GM19193 (cell line): ENCODE measurements around the gene HEG1.

ENCODE experiments used
- POLR2A ChIP-seq: IDR thresholded peaks from 4 replicates; pipeline ENCODE4 v1.6.1; 2011; ENCODE audit not compliant: insufficient read depth, insufficient read length; ENCODE audit errors: extremely low read depth

Gene HEG1, protein sequence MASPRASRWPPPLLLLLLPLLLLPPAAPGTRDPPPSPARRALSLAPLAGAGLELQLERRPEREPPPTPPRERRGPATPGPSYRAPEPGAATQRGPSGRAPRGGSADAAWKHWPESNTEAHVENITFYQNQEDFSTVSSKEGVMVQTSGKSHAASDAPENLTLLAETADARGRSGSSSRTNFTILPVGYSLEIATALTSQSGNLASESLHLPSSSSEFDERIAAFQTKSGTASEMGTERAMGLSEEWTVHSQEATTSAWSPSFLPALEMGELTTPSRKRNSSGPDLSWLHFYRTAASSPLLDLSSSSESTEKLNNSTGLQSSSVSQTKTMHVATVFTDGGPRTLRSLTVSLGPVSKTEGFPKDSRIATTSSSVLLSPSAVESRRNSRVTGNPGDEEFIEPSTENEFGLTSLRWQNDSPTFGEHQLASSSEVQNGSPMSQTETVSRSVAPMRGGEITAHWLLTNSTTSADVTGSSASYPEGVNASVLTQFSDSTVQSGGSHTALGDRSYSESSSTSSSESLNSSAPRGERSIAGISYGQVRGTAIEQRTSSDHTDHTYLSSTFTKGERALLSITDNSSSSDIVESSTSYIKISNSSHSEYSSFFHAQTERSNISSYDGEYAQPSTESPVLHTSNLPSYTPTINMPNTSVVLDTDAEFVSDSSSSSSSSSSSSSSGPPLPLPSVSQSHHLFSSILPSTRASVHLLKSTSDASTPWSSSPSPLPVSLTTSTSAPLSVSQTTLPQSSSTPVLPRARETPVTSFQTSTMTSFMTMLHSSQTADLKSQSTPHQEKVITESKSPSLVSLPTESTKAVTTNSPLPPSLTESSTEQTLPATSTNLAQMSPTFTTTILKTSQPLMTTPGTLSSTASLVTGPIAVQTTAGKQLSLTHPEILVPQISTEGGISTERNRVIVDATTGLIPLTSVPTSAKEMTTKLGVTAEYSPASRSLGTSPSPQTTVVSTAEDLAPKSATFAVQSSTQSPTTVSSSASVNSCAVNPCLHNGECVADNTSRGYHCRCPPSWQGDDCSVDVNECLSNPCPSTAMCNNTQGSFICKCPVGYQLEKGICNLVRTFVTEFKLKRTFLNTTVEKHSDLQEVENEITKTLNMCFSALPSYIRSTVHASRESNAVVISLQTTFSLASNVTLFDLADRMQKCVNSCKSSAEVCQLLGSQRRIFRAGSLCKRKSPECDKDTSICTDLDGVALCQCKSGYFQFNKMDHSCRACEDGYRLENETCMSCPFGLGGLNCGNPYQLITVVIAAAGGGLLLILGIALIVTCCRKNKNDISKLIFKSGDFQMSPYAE (N-terminal part only)

DNA sequence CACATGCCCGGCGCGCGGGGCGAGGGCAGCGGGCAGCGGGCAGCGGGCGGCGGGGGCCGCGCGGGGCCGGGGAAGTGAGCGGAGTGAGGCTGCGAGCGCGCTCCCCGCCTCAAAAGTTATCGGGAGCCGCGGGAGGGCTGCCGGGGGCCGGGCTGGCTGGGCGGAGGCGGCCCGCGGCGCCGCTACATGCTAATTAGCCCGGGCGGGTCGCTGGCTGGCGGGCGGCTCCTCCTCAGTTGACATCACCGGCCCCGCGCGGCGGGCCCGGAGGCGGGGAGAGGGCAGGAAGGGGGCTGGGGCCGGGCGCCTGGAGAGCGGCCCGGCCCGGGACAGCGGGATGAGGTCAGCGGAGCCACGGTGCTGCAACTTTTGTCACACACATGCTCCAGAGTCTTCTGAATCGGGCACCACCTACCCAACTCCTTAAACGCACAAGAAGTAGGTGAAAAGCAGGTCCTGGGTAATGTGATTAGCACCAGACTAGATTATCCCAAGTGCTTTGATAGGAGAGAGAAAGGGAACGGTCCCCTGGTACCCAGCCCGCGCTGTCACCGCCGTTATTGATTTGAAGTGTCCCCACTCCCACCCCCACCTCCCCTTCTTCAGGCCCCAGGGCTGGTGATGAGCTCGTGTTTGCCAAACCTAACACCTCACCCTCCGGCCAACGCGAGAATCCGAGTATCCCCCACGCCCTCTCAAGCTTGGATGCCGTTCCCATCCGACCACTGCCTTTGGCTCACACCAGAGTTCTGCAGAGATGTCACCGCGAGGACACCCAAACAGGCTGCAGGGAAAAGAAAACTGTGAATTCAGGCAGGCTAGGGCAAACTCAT, at the start of gene HEG1:
HEG1 (minus strand) TSS at position 85 of the 833 bp plus-strand sequence. CDS start 107 bp downstream, outside the sequence.
- no peak for TF ChIP-seq POLR2A

DNA sequence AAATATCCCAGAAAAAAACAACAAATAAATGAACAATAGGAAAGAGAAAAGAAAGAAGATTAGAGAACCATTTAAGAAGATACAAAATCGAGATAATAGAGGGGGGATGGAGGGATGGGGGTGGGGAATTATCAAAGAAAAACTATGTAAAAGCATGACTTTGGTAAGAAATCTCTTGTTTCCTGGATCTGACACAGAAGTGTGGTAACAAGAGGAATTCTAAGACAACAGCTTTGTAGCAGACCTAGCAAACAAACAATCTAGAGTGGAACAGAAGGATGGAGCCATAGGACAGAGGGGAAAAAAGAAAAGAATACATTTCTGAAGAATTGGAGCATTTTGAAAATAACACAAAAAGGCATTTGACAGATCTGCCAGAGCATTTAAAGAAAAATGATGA, 49.3 kb upstream of the HEG1 start:
- TF ChIP-seq POLR2A, result no peak

DNA sequence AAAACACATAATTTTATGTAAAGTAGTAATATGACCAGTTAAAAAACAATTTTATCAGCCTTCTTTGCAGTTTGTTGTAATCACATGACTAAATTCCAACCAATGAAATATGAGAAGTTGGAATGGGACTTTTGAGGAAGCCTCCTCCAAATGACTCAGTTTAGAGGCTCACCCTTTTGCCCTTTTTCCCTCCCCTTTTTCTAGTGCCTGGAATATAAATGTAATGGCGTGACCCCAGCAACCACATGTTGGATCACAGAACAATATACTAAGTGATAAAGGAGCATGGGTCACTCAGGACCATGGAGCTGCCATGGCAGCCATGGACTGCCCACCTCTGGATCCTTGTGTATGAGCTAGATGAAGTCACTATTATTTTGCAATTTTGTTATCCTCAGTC, 48.8 kb upstream of the HEG1 start:
- no peak for TF ChIP-seq POLR2A

DNA sequence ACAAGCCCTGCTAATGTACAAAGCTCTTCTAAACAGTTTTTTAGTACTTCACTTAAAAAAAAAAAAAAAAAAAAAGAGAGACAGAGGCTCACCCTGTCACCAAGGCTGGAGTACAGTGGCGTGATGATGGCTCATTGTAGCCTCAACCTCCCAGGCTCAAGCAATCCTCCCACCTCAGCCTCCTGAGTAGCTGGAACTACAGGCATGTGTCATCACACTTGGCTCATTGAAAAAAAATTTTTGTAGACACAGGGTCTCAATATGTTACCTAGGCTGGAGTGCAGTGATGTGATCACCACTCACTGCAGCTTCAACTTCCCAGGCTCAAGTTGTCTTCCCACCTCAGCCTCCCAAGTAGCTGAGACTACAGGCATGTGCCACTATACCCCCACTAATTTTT, 47.6 kb upstream of the HEG1 start:
- no peak for TF ChIP-seq POLR2A

DNA sequence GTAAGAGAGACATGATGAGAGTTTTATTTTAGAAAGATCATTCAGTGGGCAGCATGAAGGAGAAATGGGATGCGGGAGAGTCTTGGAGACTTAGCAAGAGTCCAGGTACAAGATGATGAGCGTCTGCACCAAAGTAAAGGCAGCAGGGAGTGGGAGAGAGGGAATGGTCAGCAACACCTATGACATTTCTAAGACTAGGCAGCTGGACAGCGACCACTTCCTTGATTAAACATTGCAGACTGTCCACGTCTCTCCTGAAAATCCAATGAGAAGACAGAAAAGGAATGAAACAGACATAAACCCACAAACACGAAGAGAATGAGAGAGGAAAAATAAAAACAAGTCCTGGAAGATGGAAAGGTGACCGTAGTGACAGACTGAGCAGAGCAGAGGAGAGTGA, 46.7 kb upstream of the HEG1 start:
- no peak for TF ChIP-seq POLR2A

DNA sequence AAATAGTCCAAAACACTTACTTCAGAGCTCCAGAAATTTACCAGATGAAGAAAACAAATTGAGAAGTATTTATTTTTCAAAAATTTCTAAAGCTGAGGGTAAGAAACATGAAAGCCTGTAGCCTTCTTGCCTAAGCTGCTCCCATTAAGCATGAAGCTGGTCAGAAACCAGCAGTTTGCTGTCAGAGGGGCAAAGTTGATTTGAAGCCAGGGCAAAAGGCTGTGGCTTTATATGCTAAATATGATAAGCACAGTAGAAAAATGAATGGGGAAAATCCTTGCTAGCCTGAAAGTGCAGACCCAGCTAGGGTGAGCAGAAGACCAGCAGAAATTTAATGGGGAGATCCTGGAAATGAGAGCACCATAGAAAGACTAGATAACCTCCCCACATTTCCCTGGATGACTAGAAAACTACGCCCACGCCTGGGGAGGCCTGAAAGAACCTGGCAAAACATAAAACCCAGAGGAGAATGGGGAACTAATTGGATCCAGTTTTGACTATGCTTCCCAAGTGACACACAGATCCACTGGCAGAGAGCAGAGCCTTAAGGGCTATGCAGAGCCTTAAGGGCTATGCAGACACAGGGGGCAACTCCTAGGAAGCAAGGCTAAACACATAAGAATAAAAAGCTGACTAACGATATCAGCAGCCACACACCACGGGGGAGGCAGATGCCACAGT, 43.0 kb upstream of the HEG1 start:
- TF ChIP-seq POLR2A, result no peak

DNA sequence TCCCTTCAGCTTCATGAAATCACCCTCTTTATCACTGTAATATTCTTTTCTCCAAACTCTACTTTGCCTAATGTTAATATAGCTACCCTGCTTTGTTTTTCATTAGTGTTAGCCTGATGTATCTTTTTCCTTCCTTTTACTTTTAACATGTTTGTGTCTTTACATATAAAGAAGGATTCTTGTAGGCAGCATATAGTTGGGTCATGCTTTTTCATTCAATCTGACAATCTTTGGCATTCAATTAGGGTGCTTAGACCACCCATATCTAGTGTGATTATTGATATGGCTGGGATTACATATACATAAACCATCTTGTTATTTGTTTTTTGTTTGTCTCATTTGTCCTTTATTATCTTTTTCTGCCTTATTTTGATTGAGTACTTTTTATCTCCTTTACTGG, 34.9 kb upstream of the HEG1 start:
- TF ChIP-seq POLR2A, result no peak

DNA sequence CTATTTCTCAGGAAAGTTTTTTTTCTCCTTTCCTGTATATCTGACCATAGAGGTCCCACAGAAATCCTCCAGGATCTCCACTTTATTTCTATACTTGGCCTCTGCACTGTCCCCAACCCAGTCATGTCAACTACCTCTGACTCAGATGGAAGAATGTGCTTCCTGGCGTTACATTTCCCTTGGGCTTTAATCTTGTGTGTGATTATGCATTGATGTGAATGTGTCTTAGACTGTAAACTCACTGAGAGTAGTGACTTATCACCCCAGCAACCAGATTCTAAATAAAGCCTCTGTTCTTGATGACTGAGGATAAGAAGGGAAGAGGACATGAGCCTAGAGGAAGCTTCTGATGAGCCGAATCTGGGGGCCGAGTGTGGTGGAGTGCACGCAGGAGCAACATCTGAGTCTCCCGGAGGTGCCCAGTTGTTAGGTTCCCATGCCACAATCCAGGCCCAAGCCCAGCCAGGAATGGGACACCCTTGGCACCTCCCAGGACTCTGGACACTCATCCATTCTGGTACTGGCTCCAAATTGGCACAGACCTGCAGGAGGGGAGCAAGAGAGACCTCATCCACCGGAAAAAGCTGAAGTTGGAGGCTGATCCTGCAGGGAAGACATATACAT, 32.1 kb upstream of the HEG1 start:
- no peak for TF ChIP-seq POLR2A

DNA sequence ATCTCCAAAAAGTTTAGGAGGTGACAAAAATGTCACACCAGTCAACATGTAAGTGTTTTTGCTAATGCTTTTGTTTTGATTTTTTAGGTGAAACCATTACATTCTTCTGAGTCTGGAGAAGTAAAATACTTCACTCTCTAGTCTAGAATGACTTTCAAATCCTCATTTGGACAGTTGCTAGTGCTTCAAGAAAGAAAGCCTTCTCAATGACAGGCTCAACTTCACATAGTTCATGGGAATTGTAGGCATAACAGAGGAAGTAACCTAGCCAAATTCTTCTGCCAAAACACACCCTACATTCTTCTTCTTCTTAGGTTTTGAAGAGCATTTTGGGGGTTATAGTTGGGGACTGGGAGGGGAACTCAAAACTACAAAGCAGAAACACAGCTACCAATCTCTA, 29.4 kb upstream of the HEG1 start:
- no peak for TF ChIP-seq POLR2A

DNA sequence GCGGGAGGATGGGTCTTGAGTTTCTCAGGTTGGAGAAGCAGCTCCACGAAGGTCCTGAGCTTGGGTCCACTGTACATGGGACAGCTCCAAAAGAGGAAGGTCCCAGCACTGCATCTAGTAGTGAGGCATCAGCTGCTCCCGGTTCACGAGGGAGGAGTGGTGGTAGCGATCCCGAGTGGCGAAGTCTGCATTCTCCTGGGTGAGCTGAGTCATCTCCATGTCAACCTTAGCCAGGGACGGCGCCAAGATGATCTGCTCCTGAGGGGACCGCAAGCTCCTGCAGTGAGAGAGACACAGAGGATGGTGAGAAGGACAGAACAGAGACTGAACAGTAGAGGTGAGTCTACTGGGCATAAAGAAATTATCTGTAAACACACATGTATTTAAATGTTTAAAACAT, 28.0 kb upstream of the HEG1 start:
- TF ChIP-seq POLR2A, result no peak

DNA sequence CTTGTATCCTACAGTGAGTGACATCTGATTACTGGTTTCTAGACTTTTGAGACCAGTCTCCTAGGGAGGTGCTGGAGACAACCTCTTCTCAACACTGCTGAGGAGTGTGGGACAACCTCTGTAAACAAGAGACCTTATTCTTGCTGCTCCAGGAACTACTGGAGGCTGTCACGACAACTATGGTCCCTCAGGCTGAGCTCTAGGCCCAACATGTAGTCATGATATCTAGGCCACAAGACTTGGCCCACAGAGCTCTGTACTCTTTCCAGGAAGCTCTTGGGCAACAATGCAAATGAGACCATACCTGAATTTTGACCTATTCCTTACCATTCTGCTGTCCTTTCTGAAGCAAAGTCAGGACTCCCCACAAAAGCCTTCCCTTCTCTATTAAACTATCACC, 24.3 kb upstream of the HEG1 start:
- no peak for TF ChIP-seq POLR2A

DNA sequence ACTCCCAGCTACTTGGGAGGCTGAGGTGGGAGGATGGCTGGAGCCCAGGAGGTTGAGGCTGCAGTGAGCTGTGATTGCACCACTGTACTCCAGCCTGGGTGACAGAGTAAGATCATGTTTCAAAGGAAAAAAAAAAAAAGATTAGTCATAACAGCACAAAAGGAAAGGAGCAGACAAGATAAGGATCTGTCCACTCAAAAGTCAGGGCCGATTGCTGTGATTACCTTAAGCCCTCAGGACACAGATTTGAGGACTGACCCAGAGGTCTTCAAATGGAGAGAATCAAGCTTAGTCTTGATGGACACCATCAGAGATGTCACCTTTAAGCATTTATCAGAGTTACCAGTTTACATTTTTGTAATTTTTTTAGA, 23.9 kb upstream of the HEG1 start:
- no peak for TF ChIP-seq POLR2A

DNA sequence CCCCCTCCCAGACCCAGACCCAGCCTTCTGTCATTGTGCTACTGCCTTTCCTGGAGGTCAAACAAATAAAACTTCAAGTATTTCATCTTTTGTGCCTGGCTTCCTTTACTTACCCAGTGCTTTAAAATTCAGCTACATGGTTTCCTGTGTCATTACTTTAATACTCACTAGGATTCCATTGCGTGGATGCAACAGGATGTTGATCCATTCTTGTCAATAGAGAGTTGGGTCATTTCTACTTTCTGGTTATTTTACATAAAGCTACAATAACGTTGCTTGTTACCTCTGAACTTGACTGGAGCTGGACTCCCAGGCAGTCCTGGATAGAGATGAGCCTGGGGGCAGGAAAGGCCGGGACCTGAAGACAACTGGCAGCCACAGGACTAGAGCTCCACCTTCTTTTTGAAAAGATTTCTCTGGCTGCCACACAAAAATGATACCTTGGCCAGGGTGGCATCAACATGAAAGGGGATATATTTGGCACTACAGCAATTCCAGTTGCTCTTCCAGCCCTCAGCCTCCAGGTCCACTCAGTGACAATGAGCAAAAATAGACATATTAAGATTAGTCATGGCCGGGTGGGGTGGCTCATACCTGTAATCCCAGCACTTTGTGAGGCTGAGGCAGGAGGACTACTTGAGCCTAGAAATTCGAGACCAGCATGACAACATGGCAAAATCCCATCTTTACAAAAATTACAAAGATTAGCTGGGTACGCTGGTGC, 23.3 kb upstream of the HEG1 start:
- no peak for TF ChIP-seq POLR2A
